ENCODE results near the gene NADSYN1.
"Not testable (repeated sequence)": the region's sequence is repeated elsewhere in the genome, so short reads cannot be mapped to it uniquely, and the experiment has no call there.

NADSYN1 gene

DNA sequence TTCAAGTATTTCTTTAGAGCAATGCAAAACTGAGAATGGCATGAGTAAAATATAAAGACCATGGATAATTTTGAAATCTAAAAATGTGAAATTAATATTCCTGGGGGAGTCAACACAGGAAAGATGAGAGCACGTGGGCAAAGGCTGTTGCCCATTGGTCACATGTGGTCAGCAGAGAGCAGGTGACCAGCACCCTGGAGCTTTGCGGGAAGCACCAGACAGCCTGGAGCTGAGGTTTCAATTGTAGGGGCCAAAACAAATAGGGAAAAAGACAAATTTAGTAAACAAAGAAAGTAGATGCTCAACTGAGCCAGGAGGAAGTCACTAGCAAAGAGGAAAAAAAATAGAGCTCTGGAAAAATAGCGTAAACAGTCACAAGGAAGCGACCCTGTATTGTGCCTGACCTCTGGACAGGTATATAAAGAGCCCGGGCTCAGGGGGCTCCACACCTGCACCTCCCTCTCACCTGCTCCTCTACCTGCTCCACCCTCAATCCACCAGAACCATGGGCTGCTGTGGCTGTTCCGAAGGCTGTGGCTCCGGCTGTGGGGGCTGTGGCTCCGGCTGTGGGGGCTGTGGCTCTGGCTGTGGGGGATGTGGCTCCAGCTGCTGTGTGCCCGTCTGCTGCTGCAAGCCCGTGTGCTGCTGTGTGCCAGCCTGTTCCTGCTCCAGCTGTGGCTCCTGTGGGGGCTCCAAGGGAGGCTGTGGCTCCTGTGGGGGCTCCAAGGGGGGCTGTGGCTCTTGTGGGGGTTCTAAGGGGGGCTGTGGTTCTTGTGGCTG, 74.0 kb downstream of the NADSYN1 start, which contains the start of gene KRTAP5-7:
Gene KRTAP5-7, plus strand, starts transcription at position 472 of the 780 bp plus-strand sequence. Its CDS starts 34 bp downstream, at position 506.
- not testable (repeated sequence) for DNase-seq (ENCODE audit: low read depth in 3 of 3)

GRCh38 chr11:71527576-71528210, 74.7 kb downstream of the NADSYN1 start:
- DNase-seq (ENCODE audit: low read depth in 3 of 3), result no peak

- DNase-seq (ENCODE audit: low read depth in 3 of 3), result no peak
Observed at GRCh38 chr11:71530602-71531001, 77.6 kb downstream of the NADSYN1 start.

DNA sequence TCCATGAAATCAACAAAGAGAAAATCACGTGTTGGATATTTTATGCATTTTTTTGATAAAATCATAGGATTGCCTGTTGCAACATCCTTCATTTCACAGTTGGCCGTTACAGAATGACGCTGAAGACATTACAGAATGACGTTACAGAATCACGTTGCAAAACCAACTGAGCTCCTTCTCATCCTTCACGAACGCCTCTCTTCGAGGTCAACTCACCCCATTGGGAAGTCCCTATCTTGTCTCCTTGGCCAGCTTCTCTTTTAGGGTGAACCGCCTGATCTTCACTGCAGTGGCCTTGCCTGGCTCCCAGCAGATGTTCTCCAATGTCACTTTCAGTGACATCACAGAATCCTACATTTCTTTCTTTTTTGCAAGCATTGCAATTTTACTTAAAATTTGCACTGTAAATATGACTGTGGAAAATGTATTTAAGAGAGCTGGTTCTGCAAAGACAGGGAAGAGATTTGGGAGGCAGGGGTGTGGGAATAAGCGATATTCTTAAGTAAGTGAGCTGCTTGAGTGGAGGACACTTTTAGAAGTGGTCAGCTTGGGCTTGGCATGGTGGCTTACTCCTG, 79.1 kb downstream of the NADSYN1 start:
- DNase-seq (ENCODE audit: low read depth in 3 of 3), result no peak

DNA sequence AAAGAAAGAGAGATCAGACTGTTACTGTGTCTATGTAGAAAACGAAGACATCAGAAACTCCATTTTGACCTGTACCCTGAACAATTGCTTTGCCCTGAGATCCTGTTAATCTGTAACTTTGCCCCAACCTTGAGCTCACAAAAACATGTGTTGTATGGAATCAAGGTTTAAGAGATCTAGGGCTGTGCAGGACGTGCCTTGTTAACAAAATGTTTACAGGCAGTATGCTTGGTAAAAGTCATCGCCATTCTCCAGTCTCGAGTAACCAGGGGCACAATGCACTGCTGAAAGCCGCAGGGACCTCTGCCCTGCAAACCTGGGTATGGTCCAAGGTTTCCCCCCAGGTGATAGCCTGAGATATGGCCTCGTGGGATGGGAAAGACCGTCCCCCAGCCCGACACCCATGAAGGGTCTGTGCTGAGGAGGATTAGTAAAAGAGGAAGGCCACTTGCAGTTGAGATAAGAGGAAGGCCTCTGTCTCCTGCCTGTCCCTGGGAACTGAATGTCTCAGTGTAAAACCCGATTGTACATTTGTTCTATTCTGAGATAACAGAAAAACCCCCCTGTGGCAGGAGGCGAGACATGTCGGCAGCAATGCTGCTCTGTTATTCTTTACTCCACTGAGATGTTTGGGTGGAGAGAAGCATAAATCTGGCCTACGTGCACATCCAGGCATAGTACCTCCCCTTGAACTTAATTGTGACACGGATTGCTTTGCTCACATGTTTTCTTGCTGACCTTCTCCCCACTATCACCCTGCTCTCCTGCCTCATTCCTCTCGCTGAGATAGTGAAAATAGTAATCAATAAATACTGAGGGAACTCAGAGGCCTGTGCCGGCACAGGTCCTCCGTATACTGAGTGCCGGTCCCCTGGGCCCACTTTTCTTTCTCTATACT, 82.0 kb downstream of the NADSYN1 start:
- DNase-seq (ENCODE audit: low read depth in 3 of 3), result not testable (repeated sequence)

DNA sequence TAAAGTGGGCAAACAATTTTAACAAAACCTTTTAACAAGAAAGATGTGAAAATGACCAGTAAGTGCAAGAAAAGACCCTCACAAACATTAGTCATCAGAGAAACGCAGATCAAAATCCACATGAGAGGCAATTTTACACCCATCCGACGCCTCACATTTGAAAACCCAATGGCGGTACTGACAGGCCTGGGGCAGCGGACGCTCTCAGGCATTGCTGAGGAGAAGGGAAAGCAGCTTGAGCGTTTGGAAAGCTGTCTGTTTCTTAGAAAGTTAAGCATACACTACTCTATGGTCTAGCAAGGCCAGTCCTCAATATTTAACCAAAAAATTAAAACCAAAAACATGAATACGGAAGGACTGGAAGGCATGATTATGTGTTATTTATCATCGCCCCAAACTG, 82.8 kb downstream of the NADSYN1 start:
- DNase-seq (ENCODE audit: low read depth in 3 of 3), result no peak

DNA sequence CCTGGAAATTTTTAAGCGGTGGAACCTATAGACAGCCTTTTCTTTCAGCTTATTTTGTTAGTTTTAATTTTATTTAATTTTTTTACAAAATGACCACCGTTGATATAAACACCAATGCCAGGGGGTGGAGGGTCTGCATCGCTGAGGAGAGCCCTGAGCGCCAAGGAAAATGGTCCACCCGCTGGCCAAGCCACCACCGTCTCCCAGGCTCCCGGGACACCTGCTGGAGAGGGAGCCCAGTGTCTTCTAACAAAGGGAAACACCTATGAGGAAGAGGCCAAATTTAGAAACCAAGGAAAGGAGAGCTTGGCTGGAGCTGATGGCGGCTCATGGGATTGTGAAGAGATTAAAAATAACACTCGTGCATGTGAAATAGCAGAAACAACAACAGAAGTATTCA, 84.5 kb downstream of the NADSYN1 start:
- DNase-seq (ENCODE audit: low read depth in 3 of 3), result no peak

DNA sequence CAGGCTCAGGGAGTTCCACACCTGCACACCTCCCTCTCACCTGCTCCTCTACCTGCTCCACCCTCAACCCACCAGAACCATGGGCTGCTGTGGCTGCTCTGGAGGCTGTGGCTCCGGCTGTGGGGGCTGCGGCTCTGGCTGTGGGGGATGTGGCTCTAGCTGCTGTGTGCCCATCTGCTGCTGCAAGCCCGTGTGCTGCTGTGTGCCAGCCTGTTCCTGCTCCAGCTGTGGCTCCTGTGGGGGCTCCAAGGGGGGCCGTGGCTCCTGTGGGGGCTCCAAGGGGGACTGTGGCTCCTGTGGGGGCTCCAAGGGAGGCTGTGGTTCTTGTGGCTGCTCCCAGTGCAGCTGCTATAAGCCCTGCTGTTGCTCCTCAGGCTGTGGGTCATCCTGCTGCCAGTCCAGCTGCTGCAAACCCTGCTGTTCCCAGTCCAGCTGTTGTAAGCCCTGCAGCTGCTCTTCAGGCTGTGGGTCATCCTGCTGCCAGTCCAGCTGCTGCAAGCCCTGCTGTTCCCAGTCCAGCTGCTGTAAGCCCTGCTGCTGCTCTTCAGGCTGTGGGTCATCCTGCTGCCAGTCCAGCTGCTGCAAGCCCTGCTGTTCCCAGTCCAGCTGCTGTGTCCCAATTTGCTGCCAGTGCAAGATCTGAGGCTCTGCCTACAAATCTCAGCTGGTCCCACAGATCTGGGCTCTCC, 85.1 kb downstream of the NADSYN1 start, which contains the start of gene KRTAP5-8:
Gene KRTAP5-8, plus strand, starts transcription at position 49 of the 689 bp plus-strand sequence. Its CDS starts 31 bp downstream, at position 80.
- not testable (repeated sequence) for DNase-seq (ENCODE audit: low read depth in 3 of 3)

DNA sequence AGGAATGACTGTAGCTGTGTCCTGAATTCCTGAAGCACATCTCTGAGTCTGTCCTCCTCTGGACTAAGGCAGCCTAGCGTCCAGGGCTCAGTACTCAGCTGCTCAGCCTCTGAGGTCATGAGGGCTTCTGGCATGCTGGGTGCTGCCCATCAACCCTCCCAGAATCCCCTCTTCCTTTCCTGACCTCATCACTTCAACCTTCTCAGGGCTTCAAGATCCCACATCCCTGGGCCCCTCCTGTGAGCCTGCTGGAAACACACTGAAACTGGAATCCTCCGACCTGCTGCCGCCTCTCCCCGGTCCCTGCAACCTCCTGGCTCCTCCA, 85.6 kb downstream of the NADSYN1 start:
- no peak for DNase-seq (ENCODE audit: low read depth in 3 of 3)

GRCh38 chr11:71539017-71539416, 86.0 kb downstream of the NADSYN1 start:
- no peak for DNase-seq (ENCODE audit: low read depth in 3 of 3)

DNA sequence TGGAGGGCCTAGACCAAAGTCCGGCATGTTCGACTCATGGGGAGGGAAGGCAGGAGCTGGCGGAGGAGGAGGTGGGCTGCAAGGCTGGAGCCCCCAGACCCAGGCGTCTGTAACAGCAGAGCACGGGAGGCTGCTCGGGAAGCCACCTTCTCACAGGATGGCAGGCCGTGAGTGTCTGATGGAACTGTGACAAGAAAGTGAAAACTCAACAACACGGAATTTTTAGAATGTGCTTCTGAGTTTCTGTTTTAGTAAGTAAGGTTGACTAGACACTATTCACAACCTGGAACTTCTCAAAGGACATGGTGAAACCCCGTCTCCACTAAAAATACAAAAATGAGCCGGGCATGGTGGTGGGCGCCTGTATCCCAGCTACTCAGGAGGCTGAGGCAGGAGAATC, 87.0 kb downstream of the NADSYN1 start:
- DNase-seq (ENCODE audit: low read depth in 3 of 3), result not testable (repeated sequence)

DNA sequence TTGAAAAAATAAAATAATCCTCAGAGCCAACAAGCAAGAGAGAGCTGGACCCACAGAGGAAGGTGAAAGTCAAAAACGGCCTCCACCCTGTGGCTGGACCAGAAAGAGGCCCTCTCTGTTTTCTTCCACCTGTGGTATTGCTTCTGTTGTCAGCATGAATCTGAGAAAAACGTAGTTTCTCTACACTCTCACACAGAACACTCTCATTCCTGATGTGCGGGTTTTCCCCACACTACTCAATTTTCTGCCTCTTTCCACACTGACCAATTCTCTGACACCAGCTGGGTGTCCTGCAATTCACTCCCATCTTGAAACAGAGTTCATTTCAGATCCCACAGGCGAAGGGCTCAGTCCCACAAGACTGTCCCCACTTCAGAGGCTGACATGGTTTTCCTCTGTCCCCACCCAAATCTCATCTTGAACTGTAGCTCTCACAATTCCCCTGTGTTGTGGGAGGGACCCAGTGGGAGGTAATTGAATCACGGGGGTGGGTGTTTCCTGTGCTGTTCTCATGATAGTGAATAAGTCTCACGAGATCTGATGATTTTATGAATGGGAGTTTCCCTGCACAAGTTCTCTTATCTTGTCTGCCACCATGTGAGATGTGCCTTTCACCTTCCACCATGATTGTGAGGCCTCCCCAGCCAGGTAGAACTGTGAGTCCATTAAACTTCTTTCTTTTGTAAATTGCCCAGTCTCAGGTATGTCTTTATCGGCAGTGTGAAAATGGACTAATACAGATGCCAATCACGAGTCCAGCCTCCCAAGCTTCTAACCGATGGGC, 87.7 kb downstream of the NADSYN1 start:
- DNase-seq (ENCODE audit: low read depth in 3 of 3), result not testable (repeated sequence)

- no peak for DNase-seq (ENCODE audit: low read depth in 3 of 3)
Observed at GRCh38 chr11:71542382-71542781, 89.4 kb downstream of the NADSYN1 start.

DNA sequence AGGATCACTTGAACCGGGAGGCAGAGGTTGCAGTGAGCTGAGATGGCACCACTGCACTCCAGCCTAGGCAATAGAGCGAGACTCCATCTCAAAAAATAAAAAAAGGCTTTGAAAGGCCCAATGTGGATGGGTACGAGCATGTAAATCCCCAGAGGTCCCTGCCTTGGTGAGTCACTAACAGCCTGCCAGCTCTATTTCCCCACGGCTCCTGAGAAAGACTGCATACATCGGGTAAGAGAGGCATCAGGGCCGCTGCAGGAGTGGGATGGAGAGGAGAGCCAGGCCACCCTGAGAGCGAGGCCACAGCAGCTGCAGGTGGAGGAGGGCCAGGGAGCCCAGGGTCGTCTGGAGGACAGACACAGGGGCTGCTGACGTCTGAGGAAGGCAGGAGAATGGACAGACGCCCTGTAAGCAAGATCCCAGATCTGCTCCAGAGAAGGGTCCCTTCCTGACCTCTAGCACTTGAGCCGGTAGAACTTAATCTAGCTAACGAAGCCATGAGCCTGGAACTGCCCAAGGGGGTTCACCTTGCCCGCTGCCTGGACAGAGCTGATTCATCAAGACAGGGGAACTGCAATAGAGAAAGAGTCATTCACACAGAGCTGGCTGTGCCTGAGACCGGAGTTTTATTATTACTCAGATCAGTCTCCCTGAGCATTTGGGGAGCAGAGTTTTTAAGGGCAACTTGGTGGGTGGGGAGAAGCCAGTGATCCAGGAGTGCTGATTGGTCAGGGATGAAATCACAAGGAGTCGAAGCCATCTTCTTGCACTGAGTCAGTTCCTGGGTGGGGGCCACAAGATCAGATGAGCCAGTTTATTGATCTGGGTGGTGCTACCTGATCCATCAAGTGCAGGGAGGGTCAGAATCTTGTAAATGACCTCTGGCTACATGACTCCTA, 90.1 kb downstream of the NADSYN1 start:
- DNase-seq (ENCODE audit: low read depth in 3 of 3), result no peak

DNA sequence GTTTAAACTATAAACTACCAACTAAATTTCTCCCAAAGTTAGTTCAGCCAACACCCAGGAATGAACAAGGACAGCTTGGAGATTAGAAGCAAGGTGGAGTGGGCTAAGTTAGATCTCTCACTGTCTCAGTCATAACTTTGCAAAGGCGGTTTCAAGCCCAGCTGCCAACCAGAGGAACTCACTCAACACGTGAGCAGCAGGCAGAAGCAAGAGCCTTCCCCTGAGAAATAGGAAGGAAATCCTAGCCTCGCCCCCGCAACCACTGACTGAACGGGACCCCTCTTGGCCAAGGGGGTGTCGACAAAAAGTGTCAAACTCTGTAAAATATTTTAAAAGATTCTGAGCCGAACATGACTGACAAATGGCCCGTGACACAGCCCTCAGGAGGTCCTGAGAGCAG, 90.9 kb downstream of the NADSYN1 start:
- no peak for DNase-seq (ENCODE audit: low read depth in 3 of 3)

DNA sequence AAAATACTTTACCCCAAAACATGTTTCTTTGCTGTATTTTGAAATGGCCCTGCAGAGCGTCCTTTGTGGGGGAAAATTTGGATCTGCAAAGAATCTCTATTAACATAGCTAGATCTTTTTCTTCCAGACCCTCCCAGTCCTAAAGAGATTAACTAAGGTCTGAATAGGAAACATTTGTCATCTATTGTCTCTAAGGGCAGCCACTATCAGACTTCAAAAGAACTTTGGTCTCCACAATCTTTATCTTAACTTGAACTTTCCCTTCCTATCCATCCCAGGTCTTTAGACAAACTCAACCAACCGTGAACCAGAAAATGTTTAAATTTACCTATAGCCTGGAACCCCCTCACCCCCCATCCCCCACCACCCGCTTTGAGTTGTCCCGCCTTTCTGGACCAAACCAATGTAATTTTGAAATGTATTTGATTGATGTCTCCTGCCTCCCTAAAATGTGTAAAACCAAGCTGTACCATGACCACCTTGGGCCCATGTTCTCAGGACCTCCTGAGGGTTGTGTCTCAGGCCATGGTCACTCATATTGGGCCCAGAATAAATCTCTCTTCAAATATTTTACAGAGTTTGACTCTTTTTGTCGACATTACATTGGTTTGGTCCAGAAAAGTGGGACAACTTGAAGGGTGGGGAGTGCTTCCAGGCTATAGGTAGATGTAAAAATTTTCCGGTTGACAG, 91.7 kb downstream of the NADSYN1 start:
- DNase-seq (ENCODE audit: low read depth in 3 of 3), result no peak

- no peak for DNase-seq (ENCODE audit: low read depth in 3 of 3)
Observed at GRCh38 chr11:71545405-71545966, 92.5 kb downstream of the NADSYN1 start.

- no peak for DNase-seq (ENCODE audit: low read depth in 3 of 3)
Observed at GRCh38 chr11:71548120-71548519, 95.1 kb downstream of the NADSYN1 start, which contains the start of gene KRTAP5-9. TSS of gene KRTAP5-9 (plus strand) at chr11:71548420. CDS start at chr11:71548658, 238 bp downstream.
